ENCODE results near the gene LCE1A.

- TF ChIP-seq CTCF (IDR thresholded peaks at IDR 0.05) = no peak
- no peak for TF ChIP-seq EP300 (IDR thresholded peaks at IDR 0.05)
- TF ChIP-seq POLR2AphosphoS5 (IDR thresholded peaks at IDR 0.05) = no peak
Observed at GRCh38 chr1:152783095-152783494, 44.2 kb upstream of the LCE1A start.
